Keratinocyte (primary cell): ENCODE results near the gene NEK3. TPM values are rescaled to one million over a fixed set of nuclear protein-coding genes. Genes with fewer than 3 reads are reported as not detected.

Experiments
- DNase-seq: peaks from one replicate; pipeline ENCODE4 v3.0.0-alpha.2; 2011; ENCODE audit warnings: low read depth, missing footprints, low spot score
- FAIRE-seq: peaks from 2 replicates; lab custom pipeline; 2011; peaks lifted over from hg19 to GRCh38; lab: Jason Lieb, UNC
- H2AFZ ChIP-seq: 2 replicates; pipeline ENCODE4 v1.6.0; 2012; ENCODE audit warnings: low read length, control low read depth, inconsistent platforms; ENCODE audit not compliant: control insufficient read depth
- H3K27ac ChIP-seq: 2 replicates; pipeline ENCODE4 v1.5.1; 2011; ENCODE audit warnings: low read length; ENCODE audit not compliant: control insufficient read depth, insufficient read depth
- H3K27me3 ChIP-seq: 3 replicates; pipeline ENCODE4 v1.6.0; 2011; ENCODE audit warnings: low read length; ENCODE audit not compliant: control insufficient read depth, insufficient read depth; ENCODE audit errors: extremely low read depth
- H3K36me3 ChIP-seq, 2 experiments: 2 replicates in 1 of 2; 3 replicates in 1 of 2; pipeline ENCODE4 v1.5.1; 2011; ENCODE audit warnings: low read length in 2 of 2, mild to moderate bottlenecking in 1 of 2; ENCODE audit not compliant: control insufficient read depth in 2 of 2, insufficient read depth in 2 of 2; ENCODE audit errors: extremely low read depth in 1 of 2
- H3K4me1 ChIP-seq: 3 replicates; pipeline ENCODE4 v1.5.1; 2011; ENCODE audit warnings: low read length; ENCODE audit not compliant: control insufficient read depth, insufficient read depth; ENCODE audit errors: extremely low read depth
- H3K4me2 ChIP-seq: 3 replicates; pipeline ENCODE4 v1.6.0; 2011; ENCODE audit warnings: low read depth, low read length; ENCODE audit not compliant: control insufficient read depth, insufficient read depth; ENCODE audit errors: extremely low read depth
- H3K4me3 ChIP-seq, 3 experiments: fragments of 200-600 bp in 1 of 3; sonication (generic) in 1 of 3; 2 replicates in 2 of 3; 3 replicates in 1 of 3; pipeline ENCODE4 v1.5.1; 2011 to 2016; ENCODE audit warnings: low read length in 3 of 3, mild to moderate bottlenecking in 3 of 3, control low read depth in 2 of 3, inconsistent platforms in 1 of 3, low read depth in 1 of 3, mixed read lengths in 1 of 3, mixed run types in 1 of 3, moderate library complexity in 1 of 3; ENCODE audit not compliant: control insufficient read depth in 2 of 3, insufficient read depth in 2 of 3; ENCODE audit errors: extremely low read depth in 1 of 3
- H3K79me2 ChIP-seq: 2 replicates; pipeline ENCODE4 v1.6.0; 2012; ENCODE audit warnings: low read length; ENCODE audit not compliant: control insufficient read depth, insufficient read depth
- H3K9ac ChIP-seq: 3 replicates; pipeline ENCODE4 v1.6.0; 2011; ENCODE audit warnings: low read length; ENCODE audit not compliant: control insufficient read depth, insufficient read depth; ENCODE audit errors: extremely low read depth
- H3K9me1 ChIP-seq: 3 replicates; pipeline ENCODE4 v1.6.0; 2011; ENCODE audit warnings: low read length; ENCODE audit not compliant: control insufficient read depth, insufficient read depth; ENCODE audit errors: extremely low read depth
- H3K9me3 ChIP-seq: 2 replicates; pipeline ENCODE4 v1.5.1; 2012; ENCODE audit warnings: low read depth, low read length; ENCODE audit not compliant: control insufficient read depth
- H4K20me1 ChIP-seq: 3 replicates; pipeline ENCODE4 v1.6.0; 2011; ENCODE audit warnings: low read length; ENCODE audit not compliant: control insufficient read depth, insufficient read depth; ENCODE audit errors: extremely low read depth
- CTCF ChIP-seq, 3 experiments: IDR thresholded peaks in 1 of 3; conservative IDR thresholded peaks in 1 of 3; optimal IDR thresholded peaks in 1 of 3; 2 replicates in 2 of 3; 3 replicates in 1 of 3; pipeline versions ENCODE3 to v1.5.1; 2011; ENCODE audit warnings: low read length in 3 of 3, mild to moderate bottlenecking in 3 of 3, moderate library complexity in 2 of 3, control low read depth in 1 of 3, inconsistent platforms in 1 of 3; ENCODE audit not compliant: insufficient read depth in 2 of 3; ENCODE audit errors: extremely low read depth in 1 of 3
- EZH2 ChIP-seq: IDR thresholded peaks from one replicate; pipeline ENCODE4 v1.6.1; 2012; ENCODE audit warnings: inconsistent platforms, mild to moderate bottlenecking, low read length, moderate library complexity
- dilution Hi-C: fragments of 300-500 bp; cut with MboI; formaldehyde crosslinking; loops from one replicate; pipeline ENCODE4 v1.7.0; 2020; ENCODE audit warnings: low sequenced_read_pairs; ENCODE audit not compliant: extremely low pct_ligation_motif_present
- polyA plus RNA-seq, 5 experiments: library from polyadenylated mRNA; depleted of rRNA in 3 of 5; stranded (reverse) in 3 of 5; stranded (forward) in 1 of 5; unstranded in 1 of 5; fragments of >200 nt; gene quantifications; 1 replicate in 1 of 5; 2 replicates in 3 of 5; 3 replicates in 1 of 5; pipeline versions ENCODE4 v1.2.1 to v1.2.3, GENCODE V29; 2011 to 2012; ENCODE audit warnings: missing spikeins in 2 of 5, low read depth in 1 of 5, low replicate concordance in 1 of 5

NEK3 gene
- polyA plus RNA-seq, 1 donor (not counting 4 experiments of a cell fraction or from before 2014, with no cell fraction given), result 11.1 TPM

DNA sequence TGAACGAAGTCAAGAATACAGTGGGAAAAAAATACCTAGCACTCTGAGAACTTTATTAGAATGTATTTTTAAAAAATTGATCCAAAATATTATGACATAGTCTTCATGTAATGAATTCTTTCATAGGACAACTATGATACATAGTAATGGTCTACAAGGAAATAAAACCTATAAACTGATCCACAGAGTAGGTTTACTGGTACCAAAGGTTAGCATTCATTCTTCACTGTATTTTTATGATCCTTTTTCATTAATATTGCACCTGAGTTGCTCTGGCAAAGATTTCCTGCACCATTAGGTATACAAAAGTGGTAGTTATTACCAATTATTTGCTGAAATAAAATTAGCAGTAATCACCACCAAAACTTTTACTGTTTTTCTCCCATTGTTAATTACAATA lies 4.2 kb downstream of the NEK3 start:
- Histone ChIP-seq H2AFZ (no peak overlapping the region), H3K9me3 (no peaks in the 10 kb centered on the region), H3K27me3 (no peaks in the 10 kb centered on the region), H3K79me2 (no peaks in the 10 kb centered on the region), H3K36me3 (no peaks in the 10 kb centered on the region), H3K4me3 (no peak overlapping the region), H3K4me1 (peaks cover 8% of the 10 kb centered on the region), H3K9ac (no peak overlapping the region), H3K4me2 (no peak overlapping the region), H3K9me1 (no peaks in the 10 kb centered on the region), H4K20me1 (no peaks in the 10 kb centered on the region), H3K27ac (no peak overlapping the region)
- TF ChIP-seq CTCF (optimal IDR thresholded peaks at IDR 0.05 in 1 of 3, IDR thresholded peaks at IDR 0.05 in 1 of 3, conservative IDR thresholded peaks at IDR 0.05 in 1 of 3; ENCODE audit: extremely low read depth in 1 of 3, insufficient read depth in 2 of 3, low read length in 3 of 3) (no peak), EZH2 (no peak)
- dilution Hi-C loops, result no loop called here
- FAIRE-seq (no peak), DNase-seq (no peak)

GRCh38 chr13:52147225-52147624 lies 12.2 kb downstream of the NEK3 start:
- dilution Hi-C loops, result no loop called here
- no peak overlapping the region for H3K9ac ChIP-seq
- DNase-seq (no peak), FAIRE-seq (no peak)
- no peaks in the 10 kb centered on the region for H3K9me1 ChIP-seq
- H3K79me2 ChIP-seq, result no peaks in the 10 kb centered on the region
- H3K4me2 ChIP-seq, result no peak overlapping the region
- no peak overlapping the region for H3K4me3 ChIP-seq
- no peaks in the 10 kb centered on the region for H3K4me1 ChIP-seq
- no peaks in the 10 kb centered on the region for H3K27me3 ChIP-seq
- TF ChIP-seq EZH2 (no peak), CTCF (optimal IDR thresholded peaks at IDR 0.05 in 1 of 3, IDR thresholded peaks at IDR 0.05 in 1 of 3, conservative IDR thresholded peaks at IDR 0.05 in 1 of 3; ENCODE audit: extremely low read depth in 1 of 3, insufficient read depth in 2 of 3, low read length in 3 of 3) (no peak)
- H4K20me1 ChIP-seq, result no peaks in the 10 kb centered on the region
- H3K27ac ChIP-seq, result no peak overlapping the region
- no peak overlapping the region for H2AFZ ChIP-seq
- no peaks in the 10 kb centered on the region for H3K36me3 ChIP-seq
- H3K9me3 ChIP-seq, result no peaks in the 10 kb centered on the region
